GM12878 (cell line): Measurements from ENCODE around the gene GCNT3. TPM values are rescaled to one million over a fixed set of nuclear protein-coding genes. Genes with fewer than 3 reads are reported as not detected.

Experiments
- ATAC-seq: fragments of 200-7000 bp; cut with Tn5 transposase; 3 replicates; pipeline ENCODE4 v1.9.1; 2020; ENCODE audit warnings: mild to moderate bottlenecking, moderate library complexity
- BruUV-seq: library from RNA; stranded (reverse); fragments of 400-500 nt; replicated peaks from 2 replicates; lab custom pipeline; 2021; lab: Mats Ljungman, UMichigan
- CTCF ChIA-PET: fragments of 300-600 bp; sonication (Branson Sonifier 250); formaldehyde crosslinking; extraction: SDS; loops from one replicate; lab custom pipeline; 2021; ENCODE audit warnings: inconsistent platforms; lab: Yijun Ruan, JAX
- POLR2A ChIA-PET: fragments of 350-600 bp; formaldehyde crosslinking; extraction: SDS; loops from one replicate; lab custom pipeline; 2021; ENCODE audit warnings: inconsistent platforms; lab: Charles Lee
- RAD21 ChIA-PET: fragments of 300-600 bp; sonication (Branson Sonifier 250); formaldehyde crosslinking; loops from one replicate; lab custom pipeline; 2023; ENCODE audit warnings: antibody characterized with exemption; ENCODE audit not compliant: unreplicated experiment; lab: Charles Lee
- SMC1A ChIA-PET: fragments of 300-600 bp; sonication (Branson Sonifier 250); formaldehyde crosslinking; loops from one replicate; lab custom pipeline; 2023; ENCODE audit not compliant: unreplicated experiment, uncharacterized antibody; lab: Charles Lee
- DNase-seq: peaks from one replicate; pipeline ENCODE4 v3.0.0-alpha.2; 2011; ENCODE audit warnings: low read depth, low spot score
- FAIRE-seq: peaks from 3 replicates; lab custom pipeline; 2011; peaks lifted over from hg19 to GRCh38; lab: Jason Lieb, UNC
- H2AFZ ChIP-seq: 2 replicates; pipeline ENCODE4 v1.6.0; 2011; ENCODE audit warnings: low read depth, low read length, control low read depth; ENCODE audit not compliant: control insufficient read depth
- H3K27ac ChIP-seq: 2 replicates; pipeline ENCODE4 v1.5.1; 2011; ENCODE audit warnings: control low read depth; ENCODE audit not compliant: control insufficient read depth, insufficient read depth
- H3K27me3 ChIP-seq, 2 experiments: replicated peaks in 1 of 2; 2 replicates each; pipeline versions ENCODE4 v1.6.0 to v1.6.1; 2011; ENCODE audit warnings: low read length in 1 of 2; ENCODE audit not compliant: control insufficient read depth in 2 of 2, insufficient read depth in 2 of 2
- H3K36me3 ChIP-seq, 2 experiments: 2 replicates each; pipeline ENCODE4 v1.5.1; 2011; ENCODE audit warnings: low read length in 1 of 2; ENCODE audit not compliant: control insufficient read depth in 2 of 2, insufficient read depth in 2 of 2
- H3K4me1 ChIP-seq: 2 replicates; pipeline ENCODE4 v1.6.1; 2011; ENCODE audit warnings: mild to moderate bottlenecking, low read length, moderate library complexity, mixed read lengths; ENCODE audit not compliant: control insufficient read depth, insufficient read depth
- H3K4me2 ChIP-seq: 2 replicates; pipeline ENCODE4 v1.6.0; 2011; ENCODE audit warnings: control low read depth; ENCODE audit not compliant: control insufficient read depth, insufficient read depth
- H3K4me3 ChIP-seq: fragments of 200-600 bp; sonication (generic); 2 replicates; pipeline ENCODE4 v1.5.1; 2016
- H3K79me2 ChIP-seq: 2 replicates; pipeline ENCODE4 v1.6.0; 2011; ENCODE audit warnings: low read length; ENCODE audit not compliant: control insufficient read depth, insufficient read depth
- H3K9ac ChIP-seq: 2 replicates; pipeline ENCODE4 v1.8.0; 2011; ENCODE audit warnings: low read length, control low read depth, mixed read lengths; ENCODE audit not compliant: control insufficient read depth, insufficient read depth
- H3K9me3 ChIP-seq: replicated peaks from 3 replicates; pipeline ENCODE4 v1.5.1; 2011; ENCODE audit warnings: mild to moderate bottlenecking, low read length; ENCODE audit not compliant: control insufficient read depth, insufficient read depth
- H4K20me1 ChIP-seq: 2 replicates; pipeline ENCODE4 v1.6.0; 2011; ENCODE audit not compliant: control insufficient read depth, insufficient read depth
- BCLAF1 ChIP-seq: fragments of 450-650 bp; IDR thresholded peaks from 2 replicates; pipeline ENCODE4 v1.6.1; 2017; ENCODE audit warnings: antibody characterized with exemption, mild to moderate bottlenecking, moderate library complexity
- BHLHE40 ChIP-seq, 2 experiments: fragments of 450-650 bp in 1 of 2; IDR thresholded peaks; 2 replicates each; pipeline ENCODE4 v1.6.1; 2011 to 2017; ENCODE audit warnings: low read depth in 2 of 2, borderline replicate concordance in 1 of 2, improper control_type of control experiment in 1 of 2, low read length in 1 of 2, mild to moderate bottlenecking in 1 of 2
- CBFB ChIP-seq: IDR thresholded peaks from 2 replicates; pipeline ENCODE4 v1.6.1; 2016; ENCODE audit warnings: antibody characterized with exemption, low read depth
- CREM ChIP-seq: IDR thresholded peaks from 2 replicates; pipeline ENCODE4 v1.6.1; 2014; ENCODE audit warnings: antibody characterized with exemption, low read depth
- ETV6 ChIP-seq, 2 experiments: fragments of 450-650 bp in 1 of 2; IDR thresholded peaks in 1 of 2; conservative IDR thresholded peaks in 1 of 2; 2 replicates each; pipeline ENCODE4 v1.6.1; 2014; ENCODE audit warnings: antibody characterized with exemption in 1 of 2, borderline replicate concordance in 1 of 2, low read depth in 1 of 2, mild to moderate bottlenecking in 1 of 2, moderate library complexity in 1 of 2
- FOXK2 ChIP-seq: fragments of 450-650 bp; IDR thresholded peaks from 2 replicates; pipeline ENCODE4 v1.6.1; 2017; ENCODE audit warnings: mild to moderate bottlenecking, moderate library complexity
- GABPA ChIP-seq: IDR thresholded peaks from 2 replicates; pipeline ENCODE4 v1.6.1; 2014; ENCODE audit warnings: antibody characterized with exemption, low read depth, mild to moderate bottlenecking, inconsistent platforms
- GATAD2B ChIP-seq: fragments of 450-650 bp; conservative IDR thresholded peaks from 2 replicates; pipeline ENCODE4 v1.6.1; 2017; ENCODE audit warnings: low read depth, mild to moderate bottlenecking, moderate library complexity
- LARP7 ChIP-seq: fragments of 450-650 bp; IDR thresholded peaks from 2 replicates; pipeline ENCODE4 v1.6.1; 2017; ENCODE audit warnings: mild to moderate bottlenecking
- PML ChIP-seq: IDR thresholded peaks from 2 replicates; pipeline ENCODE4 v1.6.1; 2012; ENCODE audit warnings: low read length, inconsistent platforms
- RAD51 ChIP-seq: fragments of 450-650 bp; IDR thresholded peaks from 2 replicates; pipeline ENCODE4 v1.6.1; 2016; ENCODE audit warnings: moderate library complexity, mild to moderate bottlenecking, inconsistent platforms
- RELA ChIP-seq: fragments of 450-650 bp; IDR thresholded peaks from 2 replicates; pipeline ENCODE4 v1.8.0; 2014; ENCODE audit warnings: borderline replicate concordance; ENCODE audit not compliant: partially characterized antibody
- STAT1 ChIP-seq: fragments of 450-650 bp; conservative IDR thresholded peaks from 2 replicates; pipeline ENCODE4 v1.6.1; 2014; ENCODE audit warnings: antibody characterized with exemption, mild to moderate bottlenecking
- TCF12 ChIP-seq: IDR thresholded peaks from 2 replicates; pipeline ENCODE4 v1.6.1; 2011; ENCODE audit warnings: low read depth, mild to moderate bottlenecking, low read length
- USF1 ChIP-seq: IDR thresholded peaks from 2 replicates; pipeline ENCODE4 v1.6.1; 2011; ENCODE audit warnings: borderline replicate concordance, low read depth, mild to moderate bottlenecking, moderate library complexity, mixed read lengths, low read length; ENCODE audit not compliant: insufficient read depth; ENCODE audit errors: extremely low read length
- ZBTB11 ChIP-seq: fragments of 450-650 bp; formaldehyde crosslinking; IDR thresholded peaks from 2 replicates; pipeline ENCODE4 v1.5.0; 2022; ENCODE audit warnings: mild to moderate bottlenecking, missing genetic modification characterization
- WGBS: methylation state at CpG from one replicate; pipeline ENCODE4 v1.1.6; 2016; ENCODE audit warnings: low lambda C conversion rate; ENCODE audit not compliant: insufficient replicate concordance, insufficient coverage; ENCODE audit errors: missing lambda C conversion rate; 5-methylcytosine and 5-hydroxymethylcytosine counted together
- in situ Hi-C: fragments of 300-500 bp; cut with MboI; formaldehyde crosslinking; loops from 9 replicates; pipeline ENCODE4 v1.14.3; 2018; ENCODE audit warnings: mixed read lengths
- intact Hi-C: fragments of 100-400 bp; cut with micrococcal nuclease; formaldehyde crosslinking; loops from one replicate; pipeline ENCODE4 v1.14.2; 2022; ENCODE audit not compliant: unreplicated experiment
- polyA plus RNA-seq, 11 experiments: library from polyadenylated mRNA; depleted of rRNA in 4 of 11; unstranded in 6 of 11; stranded (reverse) in 5 of 11; fragments of >200 nt; fragmentation: Nextera tagmentation in 4 of 11; fragmentation: Illumina TruSeq in 1 of 11; extraction: Ambion mirVana in 4 of 11; extraction: Trizol in 1 of 11; gene quantifications; 1 replicate in 1 of 11; 2 replicates in 10 of 11; pipeline versions ENCODE4 v1.2.1 to v1.2.3, GENCODE V29; 2011 to 2016; ENCODE audit warnings: inconsistent platforms in 2 of 11, missing spikeins in 2 of 11, low read depth in 1 of 11
- total RNA-seq, 4 experiments: library from RNA; depleted of rRNA in 3 of 4; stranded (reverse); fragments of >200 nt in 3 of 4; fragmentation: Illumina TruSeq in 1 of 4; extraction: Trizol in 1 of 4; gene quantifications; 2 replicates each; pipeline versions ENCODE4 v1.2.1 to v1.2.3, GENCODE V29; 2013 to 2021

GCNT3 gene
- total and polyA plus RNA-seq, 10 of the 15 experiments (the other 5 are each of a cell fraction or from before 2014, with no cell fraction given): 0.03 to 0.53 (median 0.25) TPM; not detected in 2

DNA sequence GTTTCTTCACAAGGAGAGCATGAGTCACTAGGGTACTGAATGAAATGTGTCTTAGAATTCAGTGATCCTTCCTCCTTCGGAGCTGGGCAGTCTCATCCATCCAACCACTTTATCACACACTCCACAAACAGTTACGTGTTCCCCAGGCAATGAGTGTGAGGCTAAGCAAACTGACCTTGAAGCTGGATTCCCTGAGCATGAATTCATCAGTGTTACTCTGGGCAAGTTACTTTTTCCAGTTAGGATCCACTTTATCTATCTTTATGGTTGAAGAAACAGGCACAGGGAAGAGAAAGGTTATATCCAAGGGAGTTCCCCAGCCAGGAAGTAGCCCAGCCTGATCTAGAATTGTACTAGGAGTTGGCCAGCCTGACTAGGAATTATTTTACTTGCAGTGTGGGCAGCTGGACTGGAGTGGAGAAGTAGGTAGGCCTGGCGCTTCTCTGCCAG, 17.1 kb upstream of the GCNT3 start (continued):
- no peak for TF ChIP-seq ETV6 (conservative IDR thresholded peaks at IDR 0.05 in 1 of 2, IDR thresholded peaks at IDR 0.05 in 1 of 2; ENCODE audit: borderline replicate concordance in 1 of 2, low read depth in 1 of 2)
- no peak for TF ChIP-seq TCF12
- TF ChIP-seq GABPA: no peak

DNA sequence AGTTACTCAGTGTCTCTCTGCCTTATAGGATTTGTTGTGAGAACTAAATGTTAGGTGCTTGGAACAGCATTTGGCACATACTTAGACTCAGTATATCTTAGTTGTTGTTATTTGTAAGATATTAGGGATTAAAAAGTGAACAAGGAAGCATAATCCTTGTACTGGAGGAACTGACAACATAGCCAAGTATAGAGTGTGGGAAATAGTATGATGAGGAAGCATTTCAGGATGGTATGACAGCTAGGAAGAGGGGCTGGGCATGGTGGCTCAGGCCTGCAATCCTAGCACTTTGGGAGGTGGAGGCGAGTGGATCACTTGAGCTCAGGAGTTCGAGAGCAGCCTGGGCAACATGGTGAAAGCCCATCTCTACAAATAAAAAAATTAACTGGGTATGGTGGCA, 16.6 kb upstream of the GCNT3 start:
- WGBS: 57% methylated on average over 2 of the region's 2 CpGs
- BruUV-seq: no TSS peak
- H3K79me2 ChIP-seq: no peaks in the 10 kb centered on the region
- TF ChIP-seq USF1: no peak
- no peak for TF ChIP-seq CBFB
- no peak for TF ChIP-seq ZBTB11 (CRISPR knock-in tag)
- TF ChIP-seq FOXK2: no peak
- no peak for TF ChIP-seq BHLHE40 (IDR thresholded peaks at IDR 0.05; ENCODE audit: borderline replicate concordance in 1 of 2, low read depth in 2 of 2, low read length in 1 of 2)
- TF ChIP-seq BCLAF1: no peak
- TF ChIP-seq CREM: no peak
- TF ChIP-seq LARP7: no peak
- TF ChIP-seq GATAD2B: no peak
- no peak for TF ChIP-seq PML
- TF ChIP-seq RELA: no peak
- no peak for TF ChIP-seq STAT1
- TF ChIP-seq RAD51: no peak

More for the DNA sequence above, 16.6 kb upstream of the GCNT3 start:
- ATAC-seq (no peak), DNase-seq (no peak), FAIRE-seq (no peak)
- Histone ChIP-seq H3K4me1 (peaks cover 6% of the 10 kb centered on the region), H3K36me3 (no peaks in the 10 kb centered on the region), H4K20me1 (no peaks in the 10 kb centered on the region), H2AFZ (no peak overlapping the region), H3K4me3 (no peak overlapping the region), H3K27me3 (no peaks in the 10 kb centered on the region), H3K9ac (no peak overlapping the region), H3K27ac (no peak overlapping the region), H3K9me3 (no peaks in the 10 kb centered on the region), H3K4me2 (no peak overlapping the region)
- in situ Hi-C loops: no loop called here
- ChIA-PET SMC1A (interaction anchor here (1.5 kb wide), 1 partner anchor 169 kb away, joined by 3 read pairs; no protein-coding TSS in a partner anchor), CTCF (interaction anchor here (1.0 kb wide), 2 partner anchors 19 to 96 kb away, joined by 3 read pairs; no protein-coding TSS in a partner anchor), RAD21 (no interaction called here), POLR2A (no interaction called here)
- intact Hi-C loops: no loop called here
